Fibroblast of lung (primary cell): ENCODE results near the gene TMEM178A. TPM values are rescaled to one million over a fixed set of nuclear protein-coding genes. Genes with fewer than 3 reads are reported as not detected.

Source experiments
- DNase-seq, 2 donors: peaks; one replicate each; pipeline versions ENCODE4 v3.0.0 to v3.0.0-alpha.2; 2010; ENCODE audit warnings: low read depth in 2 of 2
- H2AFZ ChIP-seq: 2 replicates; pipeline ENCODE4 v1.5.1; 2012; ENCODE audit warnings: low read length, control low read depth, inconsistent platforms
- H3K27ac ChIP-seq: 2 replicates; pipeline ENCODE4 v1.5.1; 2011; ENCODE audit warnings: low read length, control low read depth; ENCODE audit not compliant: insufficient read depth
- H3K27me3 ChIP-seq: 2 replicates; pipeline ENCODE4 v1.5.1; 2011; ENCODE audit warnings: mild to moderate bottlenecking, low read length; ENCODE audit not compliant: control insufficient read depth, insufficient read depth
- H3K36me3 ChIP-seq: 2 replicates; pipeline ENCODE4 v1.5.1; 2011; ENCODE audit warnings: low read length; ENCODE audit not compliant: control insufficient read depth, insufficient read depth
- H3K4me1 ChIP-seq: 2 replicates; pipeline ENCODE4 v1.5.1; 2011; ENCODE audit warnings: low read length; ENCODE audit not compliant: control insufficient read depth, insufficient read depth; ENCODE audit errors: extremely low read depth
- H3K4me2 ChIP-seq: 2 replicates; pipeline ENCODE4 v1.5.1; 2011; ENCODE audit warnings: low read length, control low read depth; ENCODE audit not compliant: insufficient read depth; ENCODE audit errors: extremely low read depth
- H3K4me3 ChIP-seq, 4 experiments: fragments of 200-600 bp in 1 of 4; sonication (generic) in 1 of 4; replicated peaks in 1 of 4; 2 replicates each; pipeline ENCODE4 v1.5.1; 2011 to 2016; ENCODE audit warnings: low read length in 4 of 4, low read depth in 3 of 4, mild to moderate bottlenecking in 3 of 4, control low read depth in 2 of 4, inconsistent platforms in 1 of 4, mixed read lengths in 1 of 4; ENCODE audit not compliant: insufficient read depth in 1 of 4; ENCODE audit errors: control extremely low read depth in 1 of 4
- H3K79me2 ChIP-seq: 2 replicates; pipeline ENCODE4 v1.5.1; 2012; ENCODE audit warnings: mild to moderate bottlenecking, low read length, inconsistent platforms; ENCODE audit not compliant: control insufficient read depth, insufficient read depth
- H3K9ac ChIP-seq: 2 replicates; pipeline ENCODE4 v1.5.1; 2011; ENCODE audit warnings: mild to moderate bottlenecking, low read length, control low read depth; ENCODE audit not compliant: insufficient read depth
- H3K9me3 ChIP-seq: 2 replicates; pipeline ENCODE4 v1.5.1; 2012; ENCODE audit warnings: low read depth, low read length; ENCODE audit not compliant: control insufficient read depth, insufficient read depth
- H4K20me1 ChIP-seq: 2 replicates; pipeline ENCODE4 v1.5.1; 2011; ENCODE audit warnings: low read length; ENCODE audit not compliant: control insufficient read depth, insufficient read depth; ENCODE audit errors: extremely low read depth
- CTCF ChIP-seq, 2 donors: IDR thresholded peaks in 1 of 2; conservative IDR thresholded peaks in 1 of 2; 1 replicate in 1 of 2; 2 replicates in 1 of 2; pipeline ENCODE4 v1.5.1; 2011 to 2012; ENCODE audit warnings: low read length in 2 of 2, control low read depth in 1 of 2, inconsistent platforms in 1 of 2, low read depth in 1 of 2, mild to moderate bottlenecking in 1 of 2
- EZH2 ChIP-seq: IDR thresholded peaks from 2 replicates; pipeline ENCODE4 v1.5.1; 2012; ENCODE audit warnings: low read length, control low read depth, mild to moderate bottlenecking; ENCODE audit errors: missing control alignments
- polyA plus RNA-seq, 2 donors: library from polyadenylated mRNA; depleted of rRNA in 1 of 2; stranded (reverse) in 1 of 2; unstranded in 1 of 2; fragments of >200 nt; gene quantifications; 2 replicates each; pipeline ENCODE4 v1.2.1, GENCODE V29; 2011 to 2012; ENCODE audit warnings: missing spikeins in 1 of 2
- total RNA-seq: library from RNA; depleted of rRNA; stranded (reverse); fragments of >200 nt; gene quantifications from 2 replicates; pipeline ENCODE4 v1.2.1, GENCODE V29; 2014

The TMEM178A gene
- total and polyA plus RNA-seq, 2 donors (not counting 1 experiment from before 2014, with no cell fraction given): 1.5 to 6.9 TPM

GRCh38 chr2:39632876-39633275 lies 32.8 kb upstream of the TMEM178A start:
- no peak overlapping the region for H3K4me2 ChIP-seq
- no peak overlapping the region for H2AFZ ChIP-seq
- H3K27ac ChIP-seq: no peak overlapping the region
- no peaks in the 10 kb centered on the region for H4K20me1 ChIP-seq
- H3K36me3 ChIP-seq: no peaks in the 10 kb centered on the region
- no peaks in the 10 kb centered on the region for H3K9me3 ChIP-seq
- peak; percentile 43 to 98 for DNase-seq
- H3K4me3 ChIP-seq: no peak overlapping the region
- H3K9ac ChIP-seq: no peak overlapping the region
- no peaks in the 10 kb centered on the region for H3K27me3 ChIP-seq
- TF ChIP-seq EZH2: no peak
- no peaks in the 10 kb centered on the region for H3K79me2 ChIP-seq
- H3K4me1 ChIP-seq: peaks cover 3% of the 10 kb centered on the region

- TF ChIP-seq CTCF (conservative IDR thresholded peaks at IDR 0.05 in 1 of 2, IDR thresholded peaks at IDR 0.05 in 1 of 2; ENCODE audit: low read depth in 1 of 2, low read length in 2 of 2): no peak
- TF ChIP-seq EZH2: no peak
- H4K20me1 ChIP-seq: no peaks in the 10 kb centered on the region
- no peak overlapping the region for H3K4me3 ChIP-seq
- H3K9ac ChIP-seq: no peak overlapping the region
- no peak overlapping the region for H3K27ac ChIP-seq
- no peaks in the 10 kb centered on the region for H3K79me2 ChIP-seq
- no peaks in the 10 kb centered on the region for H3K36me3 ChIP-seq
- DNase-seq: no peak
- H3K27me3 ChIP-seq: no peaks in the 10 kb centered on the region
- no peaks in the 10 kb centered on the region for H3K9me3 ChIP-seq
- H2AFZ ChIP-seq: no peak overlapping the region
- no peak overlapping the region for H3K4me2 ChIP-seq
- H3K4me1 ChIP-seq: peaks cover 3% of the 10 kb centered on the region
Measured at GRCh38 chr2:39636306-39636705, 29.4 kb upstream of the TMEM178A start.

- TF ChIP-seq CTCF (conservative IDR thresholded peaks at IDR 0.05 in 1 of 2, IDR thresholded peaks at IDR 0.05 in 1 of 2; ENCODE audit: low read depth in 1 of 2, low read length in 2 of 2) (no peak), EZH2 (no peak)
- Histone ChIP-seq H3K4me2 (no peak overlapping the region), H3K79me2 (no peaks in the 10 kb centered on the region), H3K36me3 (no peaks in the 10 kb centered on the region), H2AFZ (no peak overlapping the region), H4K20me1 (no peaks in the 10 kb centered on the region), H3K9ac (no peak overlapping the region), H3K4me3 (no peak overlapping the region), H3K27ac (no peak overlapping the region), H3K9me3 (no peaks in the 10 kb centered on the region), H3K4me1 (peaks cover 7% of the 10 kb centered on the region), H3K27me3 (no peaks in the 10 kb centered on the region)
- no peak for DNase-seq
Measured at GRCh38 chr2:39638581-39638980, 27.1 kb upstream of the TMEM178A start.
